Embryonic facial prominence (tissue), 1 donor: Measurements from ENCODE around the gene CEND1.
A peak's percentile ranks its signal among the peaks of the same experiment; 100 is the strongest.

ENCODE experiments used
- DNase-seq: peaks from one replicate; pipeline ENCODE4 v3.0.0-alpha.2; 2016; ENCODE audit errors: extremely low spot score

The CEND1 gene

DNA sequence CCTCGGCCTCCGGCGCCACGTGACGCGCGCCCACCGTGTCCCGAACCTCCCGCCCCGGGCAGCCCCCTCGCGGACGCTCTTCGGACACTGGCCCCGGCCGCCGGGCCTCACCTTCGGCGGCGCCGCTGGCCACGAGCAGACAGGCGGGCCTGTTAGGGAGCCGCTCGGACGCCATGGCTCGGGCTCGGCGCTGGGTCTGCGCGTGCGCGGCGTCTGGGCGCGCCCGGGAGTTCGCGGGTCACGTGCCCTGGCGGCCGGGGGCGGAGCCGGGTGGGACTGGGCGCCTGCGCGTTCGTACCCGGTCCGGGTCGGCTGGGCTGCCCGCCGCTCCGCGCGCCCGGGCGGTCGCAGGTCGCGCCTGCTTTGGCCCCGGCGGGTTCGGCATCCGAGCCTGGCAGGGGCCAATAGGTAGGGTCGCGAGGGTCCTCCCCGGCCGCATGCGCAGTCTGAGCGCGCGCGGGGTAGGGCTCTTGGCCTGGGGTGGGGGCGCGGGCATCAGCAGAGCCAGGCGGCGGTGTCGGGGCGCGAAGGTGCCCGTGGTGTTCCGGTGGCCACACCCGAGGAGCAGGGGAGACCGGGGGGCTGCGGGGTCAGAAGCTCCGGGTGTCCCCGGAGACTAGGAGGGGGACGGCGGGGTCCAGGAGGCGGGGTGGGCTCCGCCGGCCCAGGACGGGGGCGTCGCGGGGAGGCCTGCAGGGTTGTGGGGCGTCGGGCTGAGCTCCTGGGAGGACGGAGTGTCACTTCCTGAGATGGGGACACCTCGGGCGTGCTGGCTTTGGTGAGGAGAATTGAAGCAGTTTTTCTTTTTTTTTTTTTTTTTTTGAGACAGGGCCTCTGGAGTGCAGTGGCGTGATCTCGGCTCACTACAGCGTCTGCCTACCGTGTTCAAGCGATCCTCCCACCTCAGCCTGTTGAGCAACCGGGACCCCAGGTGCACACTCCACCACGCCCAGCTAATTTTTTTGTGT is 12.3 kb downstream of the CEND1 start, which contains the start of gene GATD1:
GATD1 (minus strand) TSS at position 200 of the 968 bp plus-strand sequence; CDS start at position 175, 25 bp downstream.
- peak; percentile 79 for DNase-seq

- no peak for DNase-seq
Measured at GRCh38 chr11:776561-777287, 13.2 kb downstream of the CEND1 start.

DNA sequence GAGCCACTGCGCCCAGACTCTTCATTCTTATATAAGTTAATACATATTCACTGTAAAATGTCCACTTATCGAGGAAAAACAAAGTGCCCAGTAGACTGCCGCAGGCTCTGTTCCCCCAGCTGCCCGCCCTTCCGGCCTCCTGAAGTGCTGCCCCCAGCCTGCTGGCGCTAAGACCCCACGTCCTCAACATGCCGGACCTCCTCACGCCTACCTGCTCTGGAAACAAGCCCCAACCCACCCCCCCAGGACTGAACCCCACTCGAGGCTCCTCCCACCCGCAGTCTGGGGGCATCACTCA is 13.7 kb downstream of the CEND1 start:
- no peak for DNase-seq

- no peak for DNase-seq
Measured at GRCh38 chr11:774873-775592, 14.9 kb downstream of the CEND1 start.

- DNase-seq: no peak
Measured at GRCh38 chr11:773830-774229, 16.1 kb downstream of the CEND1 start.

GRCh38 chr11:773425-773824 is 16.5 kb downstream of the CEND1 start:
- no peak for DNase-seq

- no peak for DNase-seq
Measured at GRCh38 chr11:772429-773390, 17.2 kb downstream of the CEND1 start.

- DNase-seq: no peak
Measured at GRCh38 chr11:771617-772204, 18.2 kb downstream of the CEND1 start.

GRCh38 chr11:770642-771616 is 19.0 kb downstream of the CEND1 start:
- DNase-seq: no peak

DNA sequence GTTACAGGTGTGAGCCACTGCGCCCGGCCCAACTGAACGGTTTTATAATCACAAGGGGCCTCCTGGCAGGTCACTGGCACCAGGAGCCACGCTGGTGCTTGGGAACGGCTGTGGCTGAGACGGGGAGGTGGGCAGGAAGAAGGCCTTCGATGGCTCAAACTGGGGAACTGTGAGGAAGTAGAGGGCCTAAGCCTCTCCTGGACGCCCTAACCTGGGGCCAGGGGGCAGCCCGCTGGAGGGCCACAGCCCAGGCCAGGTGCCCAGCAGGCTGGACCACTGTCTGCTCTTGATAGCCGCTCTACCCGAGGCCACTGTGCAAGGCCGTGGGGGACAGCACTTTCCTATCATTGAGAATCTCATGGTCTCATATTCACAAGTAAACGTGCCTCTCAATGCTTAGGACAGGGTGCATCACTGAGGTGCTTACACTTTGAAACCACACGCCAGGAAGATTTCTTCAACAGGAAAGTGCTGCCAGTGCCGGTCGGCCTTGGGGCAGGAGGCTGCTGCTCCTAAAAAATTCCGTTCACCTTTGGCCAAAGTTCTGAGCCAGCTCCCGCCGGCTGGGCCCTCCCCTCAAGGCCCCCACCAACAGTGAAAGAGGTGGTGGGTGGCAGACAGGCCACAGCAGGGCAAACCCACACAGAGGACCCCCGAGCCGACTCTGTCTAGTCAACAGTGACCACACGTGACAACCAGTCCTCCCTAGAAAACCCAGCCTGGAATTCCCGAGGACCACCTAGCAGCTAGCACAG is 19.8 kb downstream of the CEND1 start:
- DNase-seq: no peak

- DNase-seq: no peak
Measured at GRCh38 chr11:767238-767637, 22.7 kb downstream of the CEND1 start.

DNA sequence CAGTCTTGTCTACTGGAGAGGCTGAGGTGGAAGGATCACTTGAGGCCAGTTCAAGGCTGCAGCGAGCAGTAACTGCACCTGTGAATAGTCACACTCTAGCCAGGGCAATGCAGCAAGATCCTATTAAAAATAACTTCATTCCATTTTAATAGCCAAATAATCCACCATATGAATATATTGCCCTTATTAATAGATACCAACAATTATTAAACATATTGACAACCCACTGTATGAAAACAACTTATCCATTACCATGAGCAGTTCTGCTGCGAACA is 23.0 kb downstream of the CEND1 start:
- DNase-seq: no peak

GRCh38 chr11:766106-766935 is 23.6 kb downstream of the CEND1 start:
- no peak for DNase-seq

- no peak for DNase-seq
Measured at GRCh38 chr11:765802-766091, 24.1 kb downstream of the CEND1 start.

DNA sequence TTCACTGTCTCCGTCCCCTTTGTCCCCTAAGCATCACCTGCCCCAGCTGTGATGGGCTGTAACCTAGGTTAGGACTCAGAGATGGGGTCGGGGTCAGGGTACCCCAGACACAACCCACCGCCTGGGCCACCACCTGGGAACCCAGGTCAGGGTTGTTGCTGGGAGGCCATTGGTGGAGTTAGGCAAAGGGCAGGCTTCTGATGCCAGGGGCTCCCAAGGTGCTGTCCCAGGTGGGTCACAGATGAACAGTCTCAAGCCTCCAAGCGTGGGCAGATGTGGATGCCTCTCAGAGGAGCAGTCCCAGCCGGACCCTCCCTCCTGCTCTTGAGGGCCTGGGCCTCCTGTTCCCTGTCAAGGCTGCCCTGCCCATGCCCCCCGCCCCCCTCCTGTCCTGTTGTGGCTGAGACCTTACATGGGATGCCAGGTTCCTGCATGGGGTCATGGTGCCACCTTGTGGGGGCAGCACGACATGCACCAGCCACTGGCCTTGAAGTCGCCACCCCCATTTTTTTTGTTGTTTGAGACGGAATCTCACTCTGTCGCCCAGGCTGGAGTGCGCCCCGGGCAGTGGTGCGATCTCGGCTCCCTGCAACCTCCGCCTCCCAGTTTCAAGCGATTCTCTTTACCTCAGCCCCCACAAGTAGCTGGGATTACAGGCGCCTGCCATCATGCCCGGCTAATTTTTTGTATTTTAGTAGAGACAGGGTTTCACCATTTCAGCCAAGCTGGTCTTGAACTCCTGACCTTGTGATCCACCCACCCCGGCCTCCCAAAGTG is 24.7 kb downstream of the CEND1 start:
- DNase-seq: no peak

DNA sequence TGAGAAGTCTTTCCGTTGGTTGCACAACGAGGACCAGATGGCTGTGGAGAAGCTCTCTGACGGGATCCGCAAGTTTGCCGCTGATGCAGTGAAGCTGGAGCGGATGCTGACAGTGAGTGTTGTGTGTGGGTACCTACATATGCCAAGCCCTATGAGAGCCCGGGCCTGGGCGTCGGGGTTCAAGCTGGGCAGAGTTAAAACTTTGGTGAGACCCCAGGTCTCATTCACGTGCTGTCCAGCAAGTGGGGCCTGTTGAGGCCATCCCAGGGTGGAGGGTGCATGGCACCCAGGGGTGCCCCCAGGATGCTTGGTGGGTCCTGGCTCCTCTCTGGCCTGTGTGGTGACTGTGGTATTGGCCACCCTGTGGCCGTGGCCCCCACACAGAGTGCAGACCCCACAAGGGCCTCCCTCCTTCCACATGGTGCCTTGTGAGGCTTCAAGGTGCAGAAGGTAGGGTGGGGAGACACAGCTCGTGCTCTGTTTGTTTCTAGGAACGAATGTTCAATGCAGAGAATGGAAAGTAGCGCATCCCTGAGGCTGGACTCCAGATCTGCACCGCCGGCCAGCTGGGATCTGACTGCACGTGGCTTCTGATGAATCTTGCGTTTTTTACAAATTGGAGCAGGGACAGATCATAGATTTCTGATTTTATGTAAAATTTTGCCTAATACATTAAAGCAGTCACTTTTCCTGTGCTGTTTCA is 25.4 kb downstream of the CEND1 start:
- DNase-seq: no peak
